SW480 (cell line): ENCODE data around the gene FBXO2.
A peak's percentile ranks its signal among the peaks of the same experiment; 100 is the strongest.
"Not testable (repeated sequence)": the region's sequence is repeated elsewhere in the genome, so short reads cannot be mapped to it uniquely, and the experiment has no call there.

Source experiments
- DNase-seq: peaks from one replicate; pipeline ENCODE4 v3.0.0-alpha.2; 2016; ENCODE audit warnings: low spot score

The FBXO2 gene

DNA sequence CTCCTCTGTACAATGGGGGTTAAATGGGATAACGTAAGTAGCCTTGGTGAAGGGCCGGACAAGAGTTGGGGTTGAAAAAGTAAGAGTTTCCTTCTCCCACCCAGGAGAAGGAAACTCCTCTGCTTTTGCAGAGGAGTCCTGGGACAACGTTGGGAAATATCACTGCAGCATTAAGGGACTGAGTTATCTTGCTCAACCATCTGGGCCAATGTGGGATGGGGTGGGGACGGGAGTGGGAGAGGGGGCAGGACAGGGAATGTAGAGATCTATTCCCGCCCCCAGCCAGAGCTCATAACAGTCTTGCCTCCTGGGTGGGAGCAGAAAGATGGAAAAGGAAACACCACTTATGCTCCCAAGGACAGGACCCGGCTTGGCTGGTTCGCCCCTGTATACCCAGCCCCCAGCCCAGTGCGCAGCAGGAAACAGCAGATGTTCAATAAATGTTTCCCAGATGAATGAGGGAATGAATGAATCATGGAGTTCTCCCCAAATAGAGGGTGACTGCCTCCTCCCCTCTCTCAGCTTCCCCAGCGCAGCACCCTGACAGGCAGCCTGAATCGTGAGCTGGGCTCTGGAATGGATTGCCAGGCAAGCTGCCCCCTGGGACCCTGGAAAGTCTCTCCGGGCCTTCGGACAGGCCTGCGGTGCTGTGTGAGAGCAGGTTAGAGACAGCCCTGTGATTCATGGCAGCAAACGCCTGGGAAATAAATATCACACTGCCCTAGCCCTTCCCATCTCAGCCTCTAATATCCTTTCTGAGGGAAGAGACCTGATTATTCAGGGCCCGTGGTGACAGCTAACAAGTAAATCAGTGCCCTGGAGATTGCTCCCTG lies 24.8 kb downstream of the FBXO2 start:
- no peak for DNase-seq

DNA sequence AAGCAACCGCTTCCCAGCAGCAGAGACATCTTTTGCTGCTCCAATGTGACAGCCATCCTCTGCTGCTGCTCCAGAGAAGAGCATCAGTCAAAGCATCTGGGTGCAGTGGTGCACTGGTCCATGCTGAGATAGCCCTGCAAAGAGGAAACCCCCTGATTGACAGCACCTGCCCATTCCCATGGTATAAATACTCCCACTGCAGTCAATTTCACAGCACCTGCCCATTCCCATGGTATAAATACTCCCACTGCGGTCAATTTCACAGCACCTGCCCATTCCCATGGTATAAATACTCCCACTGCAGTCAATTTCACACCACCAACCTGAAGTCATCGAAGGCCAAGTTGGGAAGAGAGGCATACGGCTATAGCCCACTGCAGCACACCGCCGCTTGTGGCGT lies 25.5 kb downstream of the FBXO2 start:
- DNase-seq, result no peak

DNA sequence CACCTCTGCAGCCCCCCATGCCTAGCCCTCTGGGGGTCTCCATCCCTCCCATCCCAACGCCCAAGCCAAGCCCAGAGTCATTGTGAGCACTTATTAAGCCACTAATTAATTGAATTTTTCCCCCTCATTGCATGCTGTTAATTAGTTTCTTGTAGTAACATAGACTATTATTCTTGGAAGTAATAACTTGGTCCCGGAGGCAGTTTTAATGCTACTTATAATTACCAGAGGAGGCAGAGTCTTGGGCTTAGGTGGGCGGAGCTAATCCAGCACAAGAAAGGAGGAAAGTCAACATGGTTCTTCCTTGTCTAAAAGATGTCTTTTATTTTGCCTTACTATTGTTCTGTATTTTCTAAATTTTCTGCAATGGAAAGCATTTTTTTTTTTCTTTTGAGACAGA lies 27.7 kb downstream of the FBXO2 start:
- no peak for DNase-seq

DNA sequence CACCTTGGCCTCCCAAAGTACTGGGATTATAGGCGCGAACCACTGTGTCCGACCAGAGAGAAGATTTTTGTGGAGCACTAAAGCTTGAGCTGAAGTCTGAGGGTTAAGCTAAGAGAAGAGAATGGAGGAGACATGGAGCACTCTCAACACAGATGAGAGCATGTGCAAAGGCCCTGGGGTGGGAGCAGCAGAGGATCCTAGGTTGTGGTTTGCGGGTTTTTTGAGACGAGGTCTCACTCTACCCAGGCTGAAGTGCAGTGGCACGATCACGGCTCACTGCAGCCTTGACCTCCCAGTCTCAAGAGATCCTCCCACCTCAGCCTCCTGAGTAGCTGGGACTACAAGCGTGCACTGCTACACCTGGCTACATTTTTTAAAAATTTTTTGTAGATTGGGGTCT lies 30.5 kb downstream of the FBXO2 start:
- no peak for DNase-seq

DNA sequence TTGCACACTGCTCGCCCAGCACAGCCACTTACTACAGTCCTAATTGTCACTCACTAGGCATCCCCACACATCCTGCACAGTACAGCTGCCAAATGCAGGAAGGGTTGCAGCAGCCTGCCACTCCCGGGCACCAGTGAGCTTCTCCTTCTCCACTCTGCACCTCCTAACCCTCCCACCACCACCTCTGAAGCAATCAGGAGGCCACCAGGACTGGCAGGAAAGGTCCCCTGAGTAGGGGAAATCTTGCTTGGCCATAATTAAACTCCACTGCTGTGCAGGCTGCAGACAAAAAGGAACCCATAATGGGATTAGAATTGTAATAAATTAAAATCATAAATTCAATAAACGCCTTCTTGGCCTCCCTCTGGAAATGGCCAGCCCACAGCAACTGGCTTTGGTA lies 31.8 kb downstream of the FBXO2 start:
- no peak for DNase-seq

DNA sequence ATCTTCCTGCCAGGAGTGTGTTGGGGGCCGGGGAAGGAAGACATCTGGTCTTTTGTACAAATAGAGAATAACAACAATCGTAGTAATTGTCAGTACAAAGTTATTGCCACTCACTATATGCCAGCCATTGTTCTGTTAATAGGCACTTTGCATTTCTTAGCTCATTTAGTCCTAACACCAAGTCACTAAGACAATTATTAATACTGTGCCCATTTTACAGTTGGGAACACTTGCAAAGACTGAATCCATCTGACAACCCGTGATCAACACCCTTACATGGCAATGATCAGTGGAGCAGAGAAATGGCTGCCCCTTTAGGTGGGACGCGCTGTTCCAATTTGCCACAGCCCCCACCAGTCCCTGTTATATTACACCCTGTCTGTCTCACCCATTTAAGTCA lies 33.3 kb downstream of the FBXO2 start:
- DNase-seq, result no peak

DNA sequence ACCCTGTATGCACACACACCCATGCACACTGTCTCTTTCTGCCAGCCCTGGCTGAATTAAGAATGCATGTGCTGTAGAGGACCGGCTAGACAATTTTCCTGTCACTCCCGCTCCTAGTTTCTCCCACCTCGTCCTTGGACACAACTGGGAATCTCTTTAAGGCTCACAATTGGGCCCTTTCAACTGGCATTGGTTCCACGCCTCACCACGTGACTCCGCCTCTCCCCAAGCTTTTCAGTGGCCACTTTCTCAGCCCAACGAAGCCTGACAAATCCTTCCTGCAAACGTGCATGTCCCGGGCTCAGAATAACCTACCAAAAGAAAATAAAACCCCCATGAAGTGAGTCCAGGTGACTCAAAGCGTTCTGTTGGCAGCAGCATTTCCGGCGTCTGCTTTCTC lies 33.8 kb downstream of the FBXO2 start:
- DNase-seq, result no peak

DNA sequence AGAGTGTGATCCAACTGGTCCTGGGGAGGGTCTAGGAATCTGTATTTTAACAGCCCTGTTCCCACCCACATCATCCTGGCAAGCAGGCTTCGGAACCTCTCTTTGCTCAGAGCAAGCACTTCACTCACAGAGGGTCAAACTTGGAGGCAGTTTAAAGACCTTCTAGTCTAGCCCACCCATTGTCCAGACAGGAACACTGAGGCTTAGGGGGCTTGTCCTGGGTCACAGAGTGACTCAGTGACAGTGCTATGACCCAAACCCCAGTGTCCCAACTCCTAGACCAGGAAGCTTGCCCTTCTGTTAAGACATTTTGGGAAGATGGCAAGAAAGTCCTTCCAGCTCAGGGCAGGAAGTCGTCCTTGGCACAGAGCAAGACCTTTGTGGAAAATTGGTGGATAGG lies 36.5 kb downstream of the FBXO2 start:
- no peak for DNase-seq

DNA sequence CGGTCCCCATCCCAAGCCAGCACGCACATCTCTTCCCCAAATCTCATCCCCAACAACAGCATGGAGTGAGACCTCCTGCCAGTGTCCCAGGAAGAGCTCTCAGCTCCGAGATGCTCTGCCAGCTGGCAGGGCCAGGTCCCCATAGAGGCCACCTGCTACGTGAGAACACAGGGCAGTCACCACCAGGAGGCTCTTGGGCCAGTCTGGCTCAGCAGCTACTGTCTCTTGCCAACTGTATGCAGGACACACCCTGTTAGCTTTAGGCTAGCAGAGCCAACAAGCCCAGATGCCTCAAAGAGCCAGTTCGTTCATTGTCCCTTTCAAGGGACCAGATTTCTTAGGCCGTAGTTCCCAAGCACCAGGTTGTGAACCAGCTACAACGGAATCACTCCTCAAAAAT lies 36.9 kb downstream of the FBXO2 start:
- peak; percentile 25 for DNase-seq

DNA sequence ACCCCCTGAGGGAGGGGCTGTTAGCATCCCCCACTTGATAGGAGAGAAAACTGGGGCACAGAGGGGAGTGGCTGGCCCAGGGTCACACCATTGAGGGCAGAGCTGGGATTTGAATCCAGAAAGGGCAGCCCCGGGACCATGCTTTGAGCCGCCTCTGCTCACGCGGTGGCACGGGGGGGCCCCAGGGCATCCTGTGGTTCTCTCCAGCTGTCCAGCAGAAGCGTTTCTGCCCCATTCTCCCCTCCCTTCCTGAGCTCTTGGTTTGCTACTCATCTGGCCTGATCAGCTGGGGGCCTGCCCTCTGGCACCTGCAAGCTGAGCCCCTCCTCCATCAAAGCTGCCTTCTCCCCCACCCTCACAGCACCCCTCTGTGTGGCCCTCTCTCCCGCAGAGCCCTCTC lies 37.5 kb downstream of the FBXO2 start:
- DNase-seq, result no peak

DNA sequence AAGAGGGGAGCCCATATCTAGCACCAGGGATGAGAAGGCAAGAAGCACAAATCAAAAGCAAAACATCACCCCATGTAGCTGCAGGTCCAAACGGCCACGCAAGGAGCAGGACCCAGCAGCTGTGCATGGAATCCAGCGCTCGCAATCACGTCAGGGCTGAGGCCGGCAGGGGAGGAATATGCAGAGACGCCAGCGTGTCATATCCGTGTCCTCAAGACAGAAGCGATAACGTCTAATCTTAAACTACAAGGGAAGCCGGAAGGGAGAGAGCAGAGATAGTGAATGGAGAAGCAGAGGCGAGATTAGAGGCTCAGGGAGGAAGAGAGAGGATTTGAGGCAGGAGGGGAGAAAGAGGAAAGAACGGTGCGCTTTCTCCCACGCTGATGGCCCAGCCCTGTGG lies 39.1 kb downstream of the FBXO2 start:
- DNase-seq, result no peak

DNA sequence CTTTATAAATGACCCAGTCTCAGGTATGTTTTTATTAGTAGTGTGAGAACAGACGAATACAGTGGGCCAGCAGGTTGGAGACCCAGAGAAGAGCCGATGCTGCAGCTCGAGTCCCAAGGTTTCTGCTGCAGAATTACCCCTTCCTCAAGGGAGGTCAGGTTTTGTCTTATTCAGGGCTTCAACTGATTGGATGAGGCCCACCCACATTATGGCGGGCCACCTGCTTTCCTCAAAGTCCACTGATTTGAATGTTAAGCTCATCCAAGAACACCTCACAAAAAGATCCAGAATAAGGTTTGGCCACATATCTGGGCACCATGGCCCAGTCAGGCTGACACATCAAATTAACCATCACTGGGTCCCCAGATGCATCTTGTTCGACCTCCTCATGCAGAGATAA lies 40.9 kb downstream of the FBXO2 start:
- DNase-seq, result no peak

DNA sequence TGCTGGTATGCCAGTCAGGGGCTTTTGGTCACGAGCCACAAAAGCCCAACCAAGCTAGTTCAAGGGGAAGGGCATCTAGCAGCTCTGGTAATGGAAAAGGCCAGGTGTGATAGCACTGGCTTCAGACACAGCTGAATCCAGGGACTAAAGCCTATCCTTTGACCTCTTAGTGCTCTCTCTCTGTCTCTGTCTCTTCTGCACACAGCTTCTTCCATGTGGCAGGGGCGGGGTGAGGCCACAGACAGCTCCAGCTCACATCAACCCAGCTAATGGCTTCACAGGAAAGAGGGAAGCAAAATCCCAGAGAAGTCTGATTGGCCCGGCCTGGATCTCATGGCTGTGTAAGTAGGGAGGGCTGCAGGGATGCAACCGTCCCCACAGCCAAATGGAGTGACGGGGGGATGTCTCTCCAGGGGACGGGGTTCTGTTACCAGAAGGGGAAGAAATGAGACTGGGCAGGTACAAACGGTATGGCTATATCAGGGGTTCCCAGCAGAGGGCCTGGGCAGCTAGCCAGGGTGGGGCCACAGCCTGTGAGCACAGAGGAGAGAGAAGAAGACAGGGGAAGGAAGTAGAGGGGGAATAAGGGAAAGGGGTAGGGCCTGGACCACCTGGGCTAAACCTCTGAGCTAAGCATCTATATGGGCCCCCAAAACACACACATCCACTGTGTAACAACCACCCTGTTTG lies 42.4 kb downstream of the FBXO2 start:
- DNase-seq, result no peak

DNA sequence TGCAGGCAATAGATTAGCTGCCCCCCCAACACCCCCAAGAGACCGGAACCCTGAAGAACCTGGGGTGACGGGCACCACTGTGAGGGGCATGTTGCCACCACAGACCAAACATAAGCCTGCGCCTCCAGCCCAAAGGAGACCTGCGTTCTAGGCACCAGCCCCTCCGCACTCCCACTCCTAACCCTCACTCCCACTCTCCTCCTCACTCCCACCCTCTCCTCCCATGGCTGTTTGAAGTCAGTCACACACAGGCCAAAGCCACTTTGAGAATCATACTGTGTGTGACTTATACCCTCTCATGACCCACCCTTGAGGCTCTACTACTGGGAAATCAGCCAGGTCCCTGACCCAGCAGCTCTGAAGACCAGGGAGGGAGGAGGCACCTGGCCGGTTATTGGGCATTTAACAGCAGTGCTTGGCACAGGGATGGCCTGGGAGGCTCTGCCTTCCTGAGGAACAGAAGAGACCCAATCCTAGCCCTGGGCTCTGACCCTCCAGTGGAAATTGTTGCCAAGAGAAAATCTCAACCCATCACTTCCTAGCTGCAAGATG lies 43.5 kb downstream of the FBXO2 start:
- no peak for DNase-seq

DNA sequence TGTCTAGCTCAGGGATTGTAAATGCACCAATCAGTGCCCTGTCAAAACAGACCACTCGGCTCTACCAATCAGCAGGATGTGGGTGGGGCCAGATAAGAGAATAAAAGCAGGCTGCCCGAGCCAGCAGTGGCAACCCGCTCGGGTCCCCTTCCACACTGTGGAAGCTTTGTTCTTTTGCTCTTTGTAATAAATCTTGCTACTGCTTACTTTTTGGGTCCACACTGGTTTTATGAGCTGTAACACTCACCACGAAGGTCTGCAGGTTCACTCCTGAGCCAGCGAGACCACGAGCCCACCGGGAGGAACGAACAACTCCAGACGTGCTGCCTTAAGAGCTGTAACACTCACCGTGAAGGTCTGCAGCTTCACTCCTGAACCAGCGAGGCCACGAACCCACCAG lies 44.9 kb downstream of the FBXO2 start:
- not testable (repeated sequence) for DNase-seq

DNA sequence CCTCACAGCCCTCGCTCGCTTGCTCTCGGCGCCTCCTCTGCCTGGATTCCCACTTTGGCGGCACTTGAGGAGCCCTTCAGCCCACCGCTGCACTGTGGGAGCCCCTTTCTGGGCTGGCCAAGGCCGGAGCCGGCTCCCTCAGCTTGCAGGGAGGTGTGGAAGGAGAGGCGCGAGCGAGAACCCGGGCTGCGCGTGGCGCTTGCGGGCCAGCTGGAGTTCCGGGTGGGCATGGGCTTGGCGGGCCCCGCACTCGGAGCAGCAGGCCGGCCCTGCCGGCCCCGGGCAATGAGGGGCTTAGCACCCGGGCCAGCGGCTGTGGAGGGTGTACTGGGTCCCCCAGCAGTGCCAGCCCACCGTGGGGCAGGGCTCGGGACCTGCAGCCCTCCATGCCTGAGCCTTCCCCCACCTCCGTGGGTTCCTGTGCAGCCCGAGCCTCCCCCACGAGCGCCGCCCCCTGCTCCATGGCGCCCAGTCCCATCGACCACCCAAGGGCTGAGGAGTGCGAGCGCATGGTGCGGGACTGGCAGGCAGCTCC lies 45.6 kb downstream of the FBXO2 start:
- not testable (repeated sequence) for DNase-seq

DNA sequence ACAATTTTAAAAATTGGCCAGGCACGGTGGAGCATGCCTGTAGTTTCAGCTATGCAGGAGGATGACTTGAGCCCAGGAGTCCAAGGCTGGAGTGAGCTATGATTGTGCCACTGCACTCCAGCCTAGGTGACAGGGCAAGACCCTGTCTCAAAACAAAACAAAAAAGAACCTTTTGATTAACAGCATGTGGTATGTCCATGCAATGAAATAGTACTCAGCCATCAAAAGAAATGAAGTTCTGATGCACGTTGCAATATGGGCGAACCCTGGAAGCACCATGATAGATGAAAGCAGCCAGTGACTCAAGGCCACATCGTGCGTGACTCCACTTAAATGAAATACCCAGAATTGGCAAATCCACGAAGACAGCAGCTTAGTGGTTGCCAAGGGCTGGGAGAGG lies 47.5 kb downstream of the FBXO2 start:
- DNase-seq, result no peak

DNA sequence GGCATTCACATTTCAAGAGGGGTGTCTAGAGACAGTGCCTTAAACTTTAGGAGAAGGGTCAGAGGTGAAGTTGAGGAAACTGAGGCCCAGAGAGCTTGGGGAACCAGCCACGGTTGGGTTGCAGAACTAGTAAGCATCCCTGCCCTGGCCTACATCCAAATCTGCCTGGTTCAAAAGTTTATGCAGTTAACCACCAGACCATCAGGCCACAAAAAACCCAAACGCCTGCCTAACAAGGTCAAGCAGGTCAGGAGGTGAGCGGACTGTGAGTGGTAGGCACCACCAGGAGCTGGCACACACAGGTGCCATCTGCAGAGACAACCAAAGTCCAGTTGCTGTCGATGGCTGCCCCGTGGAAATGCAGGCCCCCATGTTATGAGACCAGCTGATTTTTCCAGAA lies 51.2 kb downstream of the FBXO2 start:
- no peak for DNase-seq

DNA sequence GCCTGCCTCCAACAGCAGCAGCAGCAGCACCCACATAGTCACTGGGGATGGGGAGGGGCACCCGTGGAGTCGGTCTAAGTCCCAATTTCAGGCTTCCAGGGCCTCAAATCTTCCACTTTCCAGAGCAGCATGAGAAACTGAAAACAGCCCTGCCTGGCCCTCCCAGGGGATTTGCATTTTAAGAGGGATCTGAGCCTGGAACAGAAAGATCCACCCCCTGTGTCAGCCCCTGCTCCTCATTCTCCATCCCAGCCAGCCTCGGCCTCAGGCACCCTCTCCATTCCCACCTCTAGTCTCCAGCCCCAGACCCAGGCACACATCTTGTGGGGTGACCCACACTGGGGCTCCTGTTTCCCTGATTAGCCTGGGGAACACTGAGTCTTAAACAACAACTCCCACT lies 51.8 kb downstream of the FBXO2 start:
- no peak for DNase-seq

DNA sequence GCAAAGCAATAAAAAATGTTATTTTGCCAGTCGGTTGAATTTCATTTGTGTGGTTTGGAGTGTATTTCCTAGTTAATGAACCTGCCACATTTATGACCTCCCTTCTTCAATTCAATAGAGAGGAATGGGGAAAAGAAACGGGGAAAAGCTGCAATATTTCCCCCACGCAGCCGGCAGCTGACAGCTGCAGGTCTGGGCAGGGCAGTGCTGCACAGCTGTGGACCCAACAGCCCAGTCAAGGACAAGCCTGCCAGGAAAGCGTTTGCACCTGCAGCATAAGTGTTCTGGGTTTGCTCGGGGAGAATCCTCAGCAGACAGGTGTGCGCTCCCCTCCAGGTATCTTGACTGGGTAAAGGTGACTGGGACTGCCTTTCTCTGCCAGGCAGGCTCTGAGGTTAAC lies 53.4 kb downstream of the FBXO2 start:
- no peak for DNase-seq

DNA sequence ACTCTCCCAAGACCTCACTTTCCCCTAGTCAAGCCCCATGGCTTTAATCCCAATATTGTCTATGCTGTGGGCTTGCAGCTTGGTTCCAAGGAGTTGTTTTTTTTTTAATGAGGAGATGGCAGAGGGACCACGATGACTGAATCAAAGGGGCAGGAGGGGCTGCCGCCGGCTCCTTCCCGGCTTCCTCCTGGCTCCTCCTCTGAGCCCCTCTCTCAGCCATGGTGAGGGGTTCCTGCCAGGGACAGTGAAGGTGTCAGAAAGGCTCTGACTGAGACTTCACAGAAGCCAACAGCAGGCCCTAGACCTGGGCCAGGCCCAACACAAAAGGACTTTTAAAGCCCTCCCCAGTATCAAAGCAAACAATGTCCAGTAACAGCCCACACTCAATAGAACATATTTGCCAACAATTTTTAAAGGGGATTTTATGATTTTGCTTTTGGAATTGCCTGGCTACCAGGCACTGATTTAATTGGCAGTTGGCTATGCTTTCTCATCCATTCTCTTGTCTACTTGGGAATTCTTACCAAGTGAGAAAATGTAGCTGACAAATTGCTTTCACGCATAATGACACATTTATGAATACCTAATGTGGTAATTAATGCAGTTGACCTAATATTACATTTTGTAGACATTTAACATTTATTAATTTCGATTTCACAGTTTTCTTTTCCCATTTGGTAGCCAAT lies 54.2 kb downstream of the FBXO2 start:
- DNase-seq, result no peak

DNA sequence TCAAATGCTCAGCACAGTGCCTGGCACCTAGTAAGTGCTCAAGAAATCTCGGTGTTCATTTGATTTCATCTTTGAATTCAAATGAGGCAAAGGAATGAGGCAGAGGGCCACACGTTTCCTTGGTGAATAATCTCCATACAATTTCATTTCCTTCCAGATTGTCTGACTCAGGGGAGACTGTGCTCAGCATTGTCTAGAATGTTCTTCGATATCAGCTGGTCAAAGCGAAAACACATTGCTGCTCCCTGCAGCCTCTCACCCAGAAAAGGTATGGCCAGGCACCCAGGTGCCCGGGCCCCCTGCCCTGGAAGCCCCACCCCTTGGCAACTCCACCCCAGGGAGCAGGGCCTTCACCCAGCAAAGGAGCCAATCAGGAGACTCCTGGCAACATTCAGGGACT lies 55.8 kb downstream of the FBXO2 start:
- no peak for DNase-seq
